CD4-positive, alpha-beta T cell (primary cell): ENCODE results near the gene RRM2. TPM values are rescaled to one million over a fixed set of nuclear protein-coding genes. Genes with fewer than 3 reads are reported as not detected.
"Not testable (repeated sequence)": the region's sequence is repeated elsewhere in the genome, so short reads cannot be mapped to it uniquely, and the experiment has no call there.

Experiments
- ATAC-seq: fragments of 200-7000 bp; cut with Tn5 transposase; one replicate; pipeline ENCODE4 v1.10.0; 2022; ENCODE audit warnings: mild to moderate bottlenecking; ENCODE audit not compliant: poor library complexity
- CTCF ChIA-PET: fragments of 350-600 bp; sonication (Branson Sonifier 250); formaldehyde crosslinking; loops from one replicate; lab custom pipeline; 2021; ENCODE audit warnings: antibody characterized with exemption, inconsistent platforms; lab: Charles Lee
- POLR2A ChIA-PET: fragments of 350-600 bp; sonication (Branson Sonifier 250); formaldehyde crosslinking; loops from one replicate; lab custom pipeline; 2021; ENCODE audit warnings: antibody characterized with exemption, inconsistent platforms; lab: Charles Lee
- DNase-seq, 14 experiments: peaks; one replicate each; pipeline ENCODE4 v3.0.0-alpha.2; 2013 to 2020; ENCODE audit warnings: mixed read lengths in 2 of 14
- H3K27ac ChIP-seq, 2 donors: one replicate each; pipeline versions ENCODE4 v1.5.1 to v1.7.0; 2013; ENCODE audit warnings: low read length in 2 of 2, low read depth in 1 of 2, mild to moderate bottlenecking in 1 of 2
- H3K27me3 ChIP-seq, 2 experiments: 1 replicate in 1 of 2; 2 replicates in 1 of 2; pipeline versions ENCODE4 v1.6.1 to v1.7.0; 2013; ENCODE audit warnings: low read length in 2 of 2, control low read depth in 1 of 2, mild to moderate bottlenecking in 1 of 2, moderate library complexity in 1 of 2; ENCODE audit not compliant: insufficient read depth in 2 of 2, control insufficient read depth in 1 of 2
- H3K36me3 ChIP-seq: one replicate; pipeline ENCODE4 v1.6.1; 2013; ENCODE audit warnings: low read length, control low read depth; ENCODE audit not compliant: insufficient read depth
- H3K4me1 ChIP-seq: one replicate; pipeline ENCODE4 v1.6.1; 2013; ENCODE audit warnings: low read length, control low read depth; ENCODE audit not compliant: insufficient read depth
- H3K4me3 ChIP-seq: one replicate; pipeline ENCODE4 v1.5.1; 2013; ENCODE audit warnings: mild to moderate bottlenecking, low read length, moderate library complexity
- H3K9me3 ChIP-seq, 2 experiments: 1 replicate in 1 of 2; 2 replicates in 1 of 2; pipeline versions ENCODE4 v1.6.1 to v1.7.0; 2013; ENCODE audit warnings: low read length in 2 of 2, mild to moderate bottlenecking in 2 of 2, control low read depth in 1 of 2, moderate library complexity in 1 of 2; ENCODE audit not compliant: control insufficient read depth in 1 of 2, insufficient read depth in 1 of 2
- H3K27ac Mint-ChIP-seq: one replicate; pipeline ENCODE4 v1.8.0; 2020; ENCODE audit warnings: mixed read lengths
- H3K27me3 Mint-ChIP-seq: one replicate; pipeline ENCODE4 v1.8.0; 2021; ENCODE audit warnings: mixed read lengths
- H3K36me3 Mint-ChIP-seq: one replicate; pipeline ENCODE4 v1.8.0; 2021; ENCODE audit warnings: low read depth, mixed read lengths
- H3K4me1 Mint-ChIP-seq: one replicate; pipeline ENCODE4 v1.8.0; 2021; ENCODE audit warnings: low read depth, mixed read lengths
- H3K4me3 Mint-ChIP-seq: one replicate; pipeline ENCODE4 v1.8.0; 2020; ENCODE audit warnings: mild to moderate bottlenecking, mixed read lengths
- H3K9me3 Mint-ChIP-seq: one replicate; pipeline ENCODE4 v1.8.0; 2020; ENCODE audit warnings: mixed read lengths
- CTCF ChIP-seq: fragments of 200-600 bp; IDR thresholded peaks from one replicate; pipeline ENCODE4 v1.8.0; 2022; ENCODE audit warnings: antibody characterized with exemption, mild to moderate bottlenecking
- intact Hi-C, 2 experiments: fragments of 100-400 bp; cut with DNase I in 1 of 2; cut with micrococcal nuclease in 1 of 2; formaldehyde crosslinking; loops; one replicate each; pipeline versions ENCODE4 v1.15.1 to v1.9.0; 2023 to 2025; cut with DNase I, micrococcal nuclease
- total RNA-seq, 174 experiments: library from RNA in 2 of 174; stranded (reverse) in 2 of 174; gene quantifications; one replicate each; pipeline ENCODE4 v1.2.3 and lab custom pipeline; 2021 to 2026

The RRM2 gene
- total RNA-seq, 2 experiments from 2014 or later, result 1.4 to 1.6 TPM

GRCh38 chr2:10144771-10145518 lies 22.4 kb downstream of the RRM2 start:
- ATAC-seq, result no peak
- peaks cover 24% of the 10 kb centered on the region for H3K4me1 ChIP-seq
- no peaks in the 10 kb centered on the region for H3K36me3 Mint-ChIP-seq
- H3K27me3 ChIP-seq, result no peaks in the 10 kb centered on the region
- H3K4me3 Mint-ChIP-seq, result no peak overlapping the region
- POLR2A ChIA-PET, result no interaction called here
- H3K9me3 ChIP-seq, result peaks cover 0 to 5% of the 10 kb centered on the region in 2 experiments
- H3K27ac ChIP-seq, result no peak overlapping the region
- no peak overlapping the region for H3K4me3 ChIP-seq
- intact Hi-C loops, result loop anchor here (5.0 kb wide), 1 partner anchor 262 kb away; no protein-coding TSS in a partner anchor
- no peak overlapping the region for H3K27ac Mint-ChIP-seq
- DNase-seq, result no peak
- H3K36me3 ChIP-seq, result no peaks in the 10 kb centered on the region
- CTCF ChIA-PET, result no interaction called here
- H3K9me3 Mint-ChIP-seq, result no peaks in the 10 kb centered on the region
- no peaks in the 10 kb centered on the region for H3K27me3 Mint-ChIP-seq
- TF ChIP-seq CTCF, result no peak
- H3K4me1 Mint-ChIP-seq, result peaks cover 32% of the 10 kb centered on the region

GRCh38 chr2:10145519-10146357 lies 23.2 kb downstream of the RRM2 start:
- DNase-seq, result no peak
- no peak overlapping the region for H3K27ac ChIP-seq
- peaks cover 0 to 5% of the 10 kb centered on the region in 2 experiments for H3K9me3 ChIP-seq
- no peak for TF ChIP-seq CTCF
- intact Hi-C loops, result no loop called here
- no peak for ATAC-seq
- ChIA-PET CTCF (no interaction called here), POLR2A (no interaction called here)
- no peaks in the 10 kb centered on the region for H3K36me3 ChIP-seq
- H3K4me3 ChIP-seq, result no peak overlapping the region
- H3K4me1 Mint-ChIP-seq, result peaks cover 33% of the 10 kb centered on the region
- H3K9me3 Mint-ChIP-seq, result no peaks in the 10 kb centered on the region
- no peaks in the 10 kb centered on the region for H3K27me3 ChIP-seq
- no peaks in the 10 kb centered on the region for H3K27me3 Mint-ChIP-seq
- no peak overlapping the region for H3K27ac Mint-ChIP-seq
- H3K36me3 Mint-ChIP-seq, result no peaks in the 10 kb centered on the region
- H3K4me3 Mint-ChIP-seq, result no peak overlapping the region
- H3K4me1 ChIP-seq, result peaks cover 26% of the 10 kb centered on the region

- no peak for TF ChIP-seq CTCF
- peaks cover 21% of the 10 kb centered on the region for H3K4me1 ChIP-seq
- Mint-ChIP-seq H3K4me1 (peaks cover 26% of the 10 kb centered on the region), H3K36me3 (no peaks in the 10 kb centered on the region), H3K27me3 (no peaks in the 10 kb centered on the region), H3K9me3 (no peaks in the 10 kb centered on the region), H3K27ac (no peak overlapping the region), H3K4me3 (no peak overlapping the region)
- peaks cover 0 to 5% of the 10 kb centered on the region in 2 experiments for H3K9me3 ChIP-seq
- DNase-seq (no peak), ATAC-seq (no peak)
- no peaks in the 10 kb centered on the region for H3K36me3 ChIP-seq
- H3K27ac ChIP-seq, result no peak overlapping the region
- intact Hi-C loops, result no loop called here
- ChIA-PET CTCF (no interaction called here), POLR2A (no interaction called here)
- H3K4me3 ChIP-seq, result no peak overlapping the region
- no peaks in the 10 kb centered on the region for H3K27me3 ChIP-seq
Measured at GRCh38 chr2:10146366-10147005, 23.9 kb downstream of the RRM2 start.

GRCh38 chr2:10147050-10147660 lies 24.6 kb downstream of the RRM2 start:
- H3K27me3 ChIP-seq, DNase-seq, POLR2A ChIA-PET, H3K4me3 Mint-ChIP-seq, H3K4me3 ChIP-seq, H3K27ac Mint-ChIP-seq, H3K36me3 Mint-ChIP-seq, ATAC-seq, H3K27me3 Mint-ChIP-seq, H3K9me3 Mint-ChIP-seq, H3K9me3 ChIP-seq, H3K36me3 ChIP-seq, intact Hi-C loops, H3K27ac ChIP-seq: not testable (repeated sequence)
- peaks cover 20% of the 10 kb centered on the region for H3K4me1 Mint-ChIP-seq
- CTCF ChIA-PET, result interaction anchor here (0.7 kb wide), 1 partner anchor 412 kb away, joined by 4 read pairs; no protein-coding TSS in a partner anchor
- peaks cover 14% of the 10 kb centered on the region for H3K4me1 ChIP-seq
